ENCODE measurements around the gene ANGPTL7.

The ANGPTL7 gene

GRCh38 chr1:11156963-11157362 is 32.2 kb upstream of the ANGPTL7 start:
- TF ChIP-seq GATA2 (IDR thresholded peaks at IDR 0.05; ENCODE audit: low read depth, low read length), result no peak
- TF ChIP-seq GATA3 (IDR thresholded peaks at IDR 0.05; ENCODE audit: low read depth, low read length), result no peak

GRCh38 chr1:11157394-11157793 is 31.8 kb upstream of the ANGPTL7 start:
- TF ChIP-seq GATA3 (IDR thresholded peaks at IDR 0.05; ENCODE audit: low read depth, low read length) (no peak), GATA2 (IDR thresholded peaks at IDR 0.05; ENCODE audit: low read depth, low read length) (no peak)

DNA sequence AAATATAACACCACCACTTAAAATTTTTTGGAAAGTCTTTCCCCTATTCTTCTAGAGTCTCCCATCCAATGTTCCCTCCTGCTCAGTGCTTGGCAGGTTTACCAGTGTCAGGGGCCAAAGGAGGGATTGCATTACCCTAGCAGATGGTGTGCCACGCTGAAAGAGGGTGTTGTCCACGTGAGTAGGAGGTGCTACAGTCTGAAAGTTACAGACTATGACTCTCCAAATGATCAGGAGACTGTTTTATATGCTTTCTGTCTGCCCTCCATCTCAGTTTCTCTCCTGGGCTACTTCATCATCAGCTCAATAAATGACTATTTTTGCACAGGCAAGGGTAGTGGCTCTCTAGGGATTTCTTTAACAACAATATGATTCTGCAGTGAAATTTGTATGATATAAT is 31.3 kb upstream of the ANGPTL7 start:
- TF ChIP-seq GATA3 (IDR thresholded peaks at IDR 0.05; ENCODE audit: low read depth, low read length) (no peak), GATA2 (IDR thresholded peaks at IDR 0.05; ENCODE audit: low read depth, low read length) (no peak)

- no peak for TF ChIP-seq GATA3 (IDR thresholded peaks at IDR 0.05; ENCODE audit: low read depth, low read length)
- TF ChIP-seq GATA2 (IDR thresholded peaks at IDR 0.05; ENCODE audit: low read depth, low read length), result no peak
Measured at GRCh38 chr1:11158291-11158690, 30.9 kb upstream of the ANGPTL7 start.

DNA sequence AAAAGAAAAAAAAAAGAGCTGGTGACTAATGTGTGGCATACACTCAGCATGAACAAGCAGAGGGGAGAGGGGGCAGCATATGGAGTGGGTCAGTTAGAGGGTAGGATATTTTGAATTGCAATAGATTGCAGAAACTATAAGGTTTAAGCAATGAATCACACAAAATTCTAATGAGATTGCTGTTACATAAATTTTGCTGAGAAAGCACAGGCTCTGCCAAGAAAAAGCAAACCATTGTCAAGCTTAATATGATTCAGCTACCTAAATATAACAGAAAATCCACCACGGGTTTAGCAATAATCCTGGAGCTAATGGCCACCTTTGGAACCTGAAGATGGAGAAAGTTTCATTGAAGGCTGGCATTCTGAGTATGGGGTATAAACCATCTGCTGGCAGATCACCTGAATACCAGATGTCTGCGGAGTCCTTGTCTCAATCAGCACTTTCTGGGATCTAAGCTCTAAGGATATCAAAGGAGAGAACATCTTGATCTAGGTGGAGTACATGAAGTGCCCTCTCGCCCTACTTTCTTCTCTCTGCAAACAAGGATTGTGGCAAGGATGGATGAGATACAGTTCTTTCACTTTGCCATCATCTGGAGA is 30.3 kb upstream of the ANGPTL7 start:
- TF ChIP-seq GATA3 (IDR thresholded peaks at IDR 0.05; ENCODE audit: low read depth, low read length) (no peak), GATA2 (IDR thresholded peaks at IDR 0.05; ENCODE audit: low read depth, low read length) (no peak)

DNA sequence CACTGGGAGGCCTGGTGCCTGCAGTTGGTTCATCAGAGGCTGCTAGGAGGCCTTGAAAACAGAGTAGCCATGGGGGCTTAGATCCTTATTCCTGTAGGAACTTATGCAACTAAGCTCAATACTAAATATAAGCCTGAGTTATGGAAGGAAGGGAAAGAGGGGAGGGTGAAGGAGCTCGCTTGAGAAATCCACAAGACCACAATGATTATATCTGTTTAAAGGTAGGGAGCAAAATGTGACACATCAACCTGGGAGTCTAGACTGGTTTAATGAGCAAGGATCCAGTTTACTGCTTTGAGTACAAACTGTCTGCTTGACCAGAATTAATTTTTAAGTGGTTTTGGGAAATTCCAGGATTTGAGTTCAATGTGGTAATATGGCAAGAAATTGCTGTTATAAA is 20.4 kb upstream of the ANGPTL7 start:
- TF ChIP-seq GATA2 (IDR thresholded peaks at IDR 0.05; ENCODE audit: low read depth, low read length) (no peak), GATA3 (IDR thresholded peaks at IDR 0.05; ENCODE audit: low read depth, low read length) (no peak)

GRCh38 chr1:11169202-11169601 is 20.0 kb upstream of the ANGPTL7 start:
- TF ChIP-seq GATA2 (IDR thresholded peaks at IDR 0.05; ENCODE audit: low read depth, low read length), result no peak
- TF ChIP-seq GATA3 (IDR thresholded peaks at IDR 0.05; ENCODE audit: low read depth, low read length), result no peak

GRCh38 chr1:11170102-11170501 is 19.1 kb upstream of the ANGPTL7 start:
- TF ChIP-seq GATA3 (IDR thresholded peaks at IDR 0.05; ENCODE audit: low read depth, low read length) (no peak), GATA2 (IDR thresholded peaks at IDR 0.05; ENCODE audit: low read depth, low read length) (no peak)

DNA sequence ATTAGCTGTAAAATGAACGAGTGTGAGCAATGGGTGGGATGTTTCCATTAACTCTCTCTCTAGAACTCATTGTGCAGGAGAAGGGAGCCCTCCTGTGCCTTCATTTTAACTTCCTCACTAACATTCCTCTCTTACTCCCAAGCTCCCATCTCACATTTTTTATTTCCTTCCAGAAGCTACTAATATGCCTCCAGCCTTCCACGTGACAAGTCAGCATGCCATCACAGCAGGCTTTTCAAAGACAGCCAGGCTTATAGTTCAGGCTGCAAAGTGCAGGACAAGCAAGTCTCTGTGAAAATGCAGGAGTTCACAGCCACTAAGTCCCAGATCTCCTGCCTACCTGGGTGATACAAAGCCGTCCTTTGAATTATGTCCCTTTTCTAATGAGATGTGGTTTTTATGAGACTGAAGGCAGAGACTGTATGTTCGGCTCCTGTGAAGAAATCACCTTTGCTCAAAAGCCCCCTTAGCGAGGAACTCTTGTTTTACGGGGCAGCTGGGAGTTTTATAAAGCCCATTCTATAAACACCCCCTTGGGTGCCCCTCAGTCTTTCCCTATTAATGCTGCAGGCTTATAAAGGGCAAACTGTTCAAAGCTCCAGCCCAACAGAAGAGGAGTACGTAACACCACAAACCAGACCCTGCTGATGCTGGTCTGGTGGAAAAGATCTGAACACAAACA is 14.8 kb upstream of the ANGPTL7 start:
- no peak for TF ChIP-seq GATA3 (IDR thresholded peaks at IDR 0.05; ENCODE audit: low read depth, low read length)
- TF ChIP-seq GATA2 (IDR thresholded peaks at IDR 0.05; ENCODE audit: low read depth, low read length), result no peak

- TF ChIP-seq GATA2 (IDR thresholded peaks at IDR 0.05; ENCODE audit: low read depth, low read length) (no peak), GATA3 (IDR thresholded peaks at IDR 0.05; ENCODE audit: low read depth, low read length) (no peak)
Measured at GRCh38 chr1:11175461-11175860, 13.7 kb upstream of the ANGPTL7 start.

- TF ChIP-seq GATA3 (IDR thresholded peaks at IDR 0.05; ENCODE audit: low read depth, low read length) (no peak), GATA2 (IDR thresholded peaks at IDR 0.05; ENCODE audit: low read depth, low read length) (no peak)
Measured at GRCh38 chr1:11176081-11176706, 13.0 kb upstream of the ANGPTL7 start.

DNA sequence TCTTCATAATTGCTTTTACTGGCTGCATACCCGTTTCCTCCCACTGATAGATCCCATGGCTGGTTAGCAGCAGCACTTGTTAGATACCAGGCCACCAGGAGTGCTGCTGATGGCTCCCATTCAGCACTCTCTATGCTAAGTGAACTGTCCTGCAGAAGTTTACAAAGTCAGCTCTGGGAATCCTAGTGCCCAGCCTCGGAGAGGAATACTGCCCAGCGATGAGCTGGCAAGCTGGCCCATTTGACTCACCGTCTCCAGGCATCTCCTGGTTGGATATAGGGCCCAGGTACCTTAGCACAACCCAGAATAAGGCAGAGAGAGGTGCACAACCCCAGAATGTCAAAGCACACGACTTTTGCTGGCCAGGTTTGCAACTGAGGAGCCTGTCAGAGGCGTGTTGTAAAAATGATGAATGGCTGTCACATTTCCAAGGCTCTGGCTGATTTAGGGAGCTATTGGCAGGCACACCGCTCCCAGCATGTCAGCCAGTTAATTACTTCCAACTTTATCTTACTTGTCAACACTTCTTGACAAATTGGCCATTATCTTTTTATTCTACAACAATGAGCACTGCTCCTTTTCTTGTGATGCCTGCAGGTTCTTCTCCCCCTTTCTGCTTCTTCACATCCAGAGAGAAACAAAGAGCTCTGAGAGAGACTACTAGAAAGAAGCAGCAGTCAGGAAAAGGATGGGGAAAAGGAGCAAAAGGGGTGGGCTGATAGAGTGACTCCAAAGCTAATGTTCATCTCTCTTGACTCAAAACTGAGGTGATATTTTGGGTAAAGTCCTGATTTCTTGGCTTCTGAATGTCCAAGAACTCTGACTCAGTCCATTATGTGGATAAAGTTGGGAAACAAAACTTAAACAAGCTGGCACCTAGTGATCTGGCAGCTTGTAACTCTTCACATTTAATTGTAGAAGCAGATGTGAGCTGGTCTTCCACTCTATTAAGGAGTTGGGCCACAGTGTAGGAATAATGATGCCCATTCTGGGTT is 10.8 kb upstream of the ANGPTL7 start:
- TF ChIP-seq GATA3 (IDR thresholded peaks at IDR 0.05; ENCODE audit: low read depth, low read length) (no peak), GATA2 (IDR thresholded peaks at IDR 0.05; ENCODE audit: low read depth, low read length) (no peak)

GRCh38 chr1:11179125-11179524 is 10.0 kb upstream of the ANGPTL7 start:
- TF ChIP-seq GATA2 (IDR thresholded peaks at IDR 0.05; ENCODE audit: low read depth, low read length), result no peak
- no peak for TF ChIP-seq GATA3 (IDR thresholded peaks at IDR 0.05; ENCODE audit: low read depth, low read length)

- peak; percentile 58 for TF ChIP-seq GATA3 (IDR thresholded peaks at IDR 0.05; ENCODE audit: low read depth, low read length)
- peak; percentile 94 for TF ChIP-seq GATA2 (IDR thresholded peaks at IDR 0.05; ENCODE audit: low read depth, low read length)
Measured at GRCh38 chr1:11180342-11180744, 8.8 kb upstream of the ANGPTL7 start.
